GM12878 (cell line): ENCODE measurements around the gene NFATC2. TPM values are rescaled to one million over a fixed set of nuclear protein-coding genes. Genes with fewer than 3 reads are reported as not detected.

Experiments used
- ATAC-seq: fragments of 200-7000 bp; cut with Tn5 transposase; 3 replicates; pipeline ENCODE4 v1.9.1; 2020; ENCODE audit warnings: mild to moderate bottlenecking, moderate library complexity
- BruUV-seq: library from RNA; stranded (reverse); fragments of 400-500 nt; replicated peaks from 2 replicates; lab custom pipeline; 2021; lab: Mats Ljungman, UMichigan
- CTCF ChIA-PET: fragments of 300-600 bp; sonication (Branson Sonifier 250); formaldehyde crosslinking; extraction: SDS; loops from one replicate; lab custom pipeline; 2021; ENCODE audit warnings: inconsistent platforms; lab: Yijun Ruan, JAX
- POLR2A ChIA-PET: fragments of 350-600 bp; formaldehyde crosslinking; extraction: SDS; loops from one replicate; lab custom pipeline; 2021; ENCODE audit warnings: inconsistent platforms; lab: Charles Lee
- RAD21 ChIA-PET: fragments of 300-600 bp; sonication (Branson Sonifier 250); formaldehyde crosslinking; loops from one replicate; lab custom pipeline; 2023; ENCODE audit warnings: antibody characterized with exemption; ENCODE audit not compliant: unreplicated experiment; lab: Charles Lee
- SMC1A ChIA-PET: fragments of 300-600 bp; sonication (Branson Sonifier 250); formaldehyde crosslinking; loops from one replicate; lab custom pipeline; 2023; ENCODE audit not compliant: unreplicated experiment, uncharacterized antibody; lab: Charles Lee
- DNase-seq: peaks from one replicate; pipeline ENCODE4 v3.0.0-alpha.2; 2011; ENCODE audit warnings: low read depth, low spot score
- FAIRE-seq: peaks from 3 replicates; lab custom pipeline; 2011; peaks lifted over from hg19 to GRCh38; lab: Jason Lieb, UNC
- H2AFZ ChIP-seq: 2 replicates; pipeline ENCODE4 v1.6.0; 2011; ENCODE audit warnings: low read depth, low read length, control low read depth; ENCODE audit not compliant: control insufficient read depth
- H3K27ac ChIP-seq: 2 replicates; pipeline ENCODE4 v1.5.1; 2011; ENCODE audit warnings: control low read depth; ENCODE audit not compliant: control insufficient read depth, insufficient read depth
- H3K27me3 ChIP-seq, 2 experiments: replicated peaks in 1 of 2; 2 replicates each; pipeline versions ENCODE4 v1.6.0 to v1.6.1; 2011; ENCODE audit warnings: low read length in 1 of 2; ENCODE audit not compliant: control insufficient read depth in 2 of 2, insufficient read depth in 2 of 2
- H3K36me3 ChIP-seq, 2 experiments: 2 replicates each; pipeline ENCODE4 v1.5.1; 2011; ENCODE audit warnings: low read length in 1 of 2; ENCODE audit not compliant: control insufficient read depth in 2 of 2, insufficient read depth in 2 of 2
- H3K4me1 ChIP-seq: 2 replicates; pipeline ENCODE4 v1.6.1; 2011; ENCODE audit warnings: mild to moderate bottlenecking, low read length, moderate library complexity, mixed read lengths; ENCODE audit not compliant: control insufficient read depth, insufficient read depth
- H3K4me2 ChIP-seq: 2 replicates; pipeline ENCODE4 v1.6.0; 2011; ENCODE audit warnings: control low read depth; ENCODE audit not compliant: control insufficient read depth, insufficient read depth
- H3K4me3 ChIP-seq: fragments of 200-600 bp; sonication (generic); 2 replicates; pipeline ENCODE4 v1.5.1; 2016
- H3K79me2 ChIP-seq: 2 replicates; pipeline ENCODE4 v1.6.0; 2011; ENCODE audit warnings: low read length; ENCODE audit not compliant: control insufficient read depth, insufficient read depth
- H3K9ac ChIP-seq: 2 replicates; pipeline ENCODE4 v1.8.0; 2011; ENCODE audit warnings: low read length, control low read depth, mixed read lengths; ENCODE audit not compliant: control insufficient read depth, insufficient read depth
- H3K9me3 ChIP-seq: replicated peaks from 3 replicates; pipeline ENCODE4 v1.5.1; 2011; ENCODE audit warnings: mild to moderate bottlenecking, low read length; ENCODE audit not compliant: control insufficient read depth, insufficient read depth
- H4K20me1 ChIP-seq: 2 replicates; pipeline ENCODE4 v1.6.0; 2011; ENCODE audit not compliant: control insufficient read depth, insufficient read depth
- CBX3 ChIP-seq: fragments of 200-600 bp; sonication (generic); IDR thresholded peaks from 2 replicates; pipeline ENCODE4 v1.6.1; 2016; ENCODE audit warnings: low read depth, borderline replicate concordance
- EED ChIP-seq: sonication (generic); IDR thresholded peaks from 2 replicates; pipeline ENCODE4 v1.6.1; 2016; ENCODE audit warnings: antibody characterized with exemption, low read depth
- EGR1 ChIP-seq, 2 experiments: IDR thresholded peaks; 1 replicate in 1 of 2; 2 replicates in 1 of 2; pipeline ENCODE4 v1.6.1; 2011 to 2012; ENCODE audit warnings: low read depth in 2 of 2, low read length in 2 of 2, borderline replicate concordance in 1 of 2, mild to moderate bottlenecking in 1 of 2, moderate library complexity in 1 of 2
- FOS ChIP-seq: IDR thresholded peaks from 3 replicates; pipeline ENCODE4 v1.6.1; 2011; ENCODE audit warnings: borderline replicate concordance; ENCODE audit not compliant: insufficient read length; ENCODE audit errors: extremely low read depth
- JUND ChIP-seq: IDR thresholded peaks from 2 replicates; pipeline ENCODE4 v1.6.1; 2012; ENCODE audit warnings: low read depth, mild to moderate bottlenecking, low read length, improper control_type of control experiment, moderate library complexity
- LARP7 ChIP-seq: fragments of 450-650 bp; IDR thresholded peaks from 2 replicates; pipeline ENCODE4 v1.6.1; 2017; ENCODE audit warnings: mild to moderate bottlenecking
- NFXL1 ChIP-seq: fragments of 450-650 bp; IDR thresholded peaks from 2 replicates; pipeline ENCODE4 v1.6.1; 2017; ENCODE audit warnings: antibody characterized with exemption, mild to moderate bottlenecking, borderline replicate concordance
- SMAD1 ChIP-seq: fragments of 450-650 bp; IDR thresholded peaks from 2 replicates; pipeline ENCODE4 v1.6.1; 2018; ENCODE audit warnings: mild to moderate bottlenecking, low read depth; ENCODE audit not compliant: partially characterized antibody
- SP1 ChIP-seq: IDR thresholded peaks from one replicate; pipeline ENCODE4 v1.6.1; 2011; ENCODE audit warnings: low read depth, low read length
- STAT3 ChIP-seq: IDR thresholded peaks from 2 replicates; pipeline ENCODE4 v1.6.1; 2011; ENCODE audit warnings: low read depth, low read length, improper control_type of control experiment
- ZNF274 ChIP-seq: IDR thresholded peaks from one replicate; pipeline ENCODE4 v1.8.0; 2011; ENCODE audit not compliant: insufficient read length, insufficient read depth
- WGBS: methylation state at CpG from one replicate; pipeline ENCODE4 v1.1.6; 2016; ENCODE audit warnings: low lambda C conversion rate; ENCODE audit not compliant: insufficient replicate concordance, insufficient coverage; ENCODE audit errors: missing lambda C conversion rate; 5-methylcytosine and 5-hydroxymethylcytosine counted together
- in situ Hi-C: fragments of 300-500 bp; cut with MboI; formaldehyde crosslinking; loops from 9 replicates; pipeline ENCODE4 v1.14.3; 2018; ENCODE audit warnings: mixed read lengths
- intact Hi-C: fragments of 100-400 bp; cut with micrococcal nuclease; formaldehyde crosslinking; loops from one replicate; pipeline ENCODE4 v1.14.2; 2022; ENCODE audit not compliant: unreplicated experiment
- polyA plus RNA-seq, 11 experiments: library from polyadenylated mRNA; depleted of rRNA in 4 of 11; unstranded in 6 of 11; stranded (reverse) in 5 of 11; fragments of >200 nt; fragmentation: Nextera tagmentation in 4 of 11; fragmentation: Illumina TruSeq in 1 of 11; extraction: Ambion mirVana in 4 of 11; extraction: Trizol in 1 of 11; gene quantifications; 1 replicate in 1 of 11; 2 replicates in 10 of 11; pipeline versions ENCODE4 v1.2.1 to v1.2.3, GENCODE V29; 2011 to 2016; ENCODE audit warnings: inconsistent platforms in 2 of 11, missing spikeins in 2 of 11, low read depth in 1 of 11
- total RNA-seq, 4 experiments: library from RNA; depleted of rRNA in 3 of 4; stranded (reverse); fragments of >200 nt in 3 of 4; fragmentation: Illumina TruSeq in 1 of 4; extraction: Trizol in 1 of 4; gene quantifications; 2 replicates each; pipeline versions ENCODE4 v1.2.1 to v1.2.3, GENCODE V29; 2013 to 2021

Gene NFATC2
- total and polyA plus RNA-seq, 10 of the 15 experiments (the other 5 are each of a cell fraction or from before 2014, with no cell fraction given): 3.3 to 20.0 (median 7.3) TPM

DNA sequence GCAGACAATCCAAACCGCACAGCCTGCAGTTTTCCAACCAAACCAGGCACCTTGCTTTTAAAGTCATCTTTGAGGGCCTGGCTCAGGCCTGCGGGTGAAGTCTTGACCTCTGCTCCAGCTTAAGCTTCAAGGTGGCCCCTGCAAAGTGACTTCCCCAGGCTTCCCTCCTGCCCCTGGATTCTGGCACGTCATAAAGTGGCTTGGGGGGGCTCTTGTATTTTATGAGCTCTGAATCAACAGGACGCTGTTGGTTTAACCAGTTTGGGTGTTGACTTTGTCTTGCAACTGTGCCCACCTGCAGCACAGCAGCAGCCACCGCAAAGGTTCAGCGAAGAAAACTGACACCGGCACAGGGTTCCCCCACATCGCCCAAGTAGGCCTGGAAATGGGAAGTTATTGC is 81.2 kb downstream of the NFATC2 start:
- Histone ChIP-seq H3K4me2 (peak overlapping the region; percentile 59; the same call in 1 of the 2 replicates), H3K79me2 (no peaks in the 10 kb centered on the region), H2AFZ (no peak overlapping the region), H3K27ac (peak overlapping the region; percentile 74), H3K9me3 (no peaks in the 10 kb centered on the region; the same call in 2 of the 3 replicates), H3K27me3 (no peaks in the 10 kb centered on the region), H3K4me1 (peaks cover 16% of the 10 kb centered on the region), H3K9ac (peak overlapping the region; percentile 16; the same call in 1 of the 2 replicates), H3K36me3 (peaks cover 8 to 16% of the 10 kb centered on the region in 2 experiments), H4K20me1 (no peaks in the 10 kb centered on the region), H3K4me3 (no peak overlapping the region)
- WGBS: 59% methylated on average over 8 of the region's 8 CpGs
- ChIA-PET CTCF (interaction anchor here (1.0 to 2.3 kb wide), 5 partner anchors 33 to 161 kb away, joined by 3 to 8 read pairs (median 4); no protein-coding TSS in a partner anchor), SMC1A (interaction anchor here (0.6 to 2.2 kb wide), 9 partner anchors 20 to 80 kb away, joined by 3 to 13 read pairs (median 6); no protein-coding TSS in a partner anchor), POLR2A (interaction anchor here (1.0 kb wide), 2 partner anchors 19 to 72 kb away, joined by 3 read pairs; no protein-coding TSS in a partner anchor), RAD21 (interaction anchor here (0.6 to 2.1 kb wide), 11 partner anchors 20 to 134 kb away, joined by 3 to 15 read pairs (median 4); partner anchors contain the start of gene NFATC2)
- no peak for TF ChIP-seq SP1
- no peak for TF ChIP-seq SMAD1
- TF ChIP-seq FOS: no peak
- TF ChIP-seq EGR1 (IDR thresholded peaks at IDR 0.05; ENCODE audit: borderline replicate concordance in 1 of 2, low read depth in 2 of 2, low read length in 2 of 2): no peak
- TF ChIP-seq STAT3: no peak
- TF ChIP-seq CBX3: no peak
- no peak for TF ChIP-seq EED
- no peak for TF ChIP-seq LARP7
- no peak for TF ChIP-seq ZNF274
- TF ChIP-seq NFXL1: no peak
- TF ChIP-seq JUND: no peak
- no TSS peak for BruUV-seq
- ATAC-seq (no peak), DNase-seq (no peak), FAIRE-seq (no peak)
- in situ Hi-C loops: no loop called here
- intact Hi-C loops: loop anchor here (2.0 to 5.0 kb wide), 5 partner anchors 19 to 81 kb away; partner anchors contain the start of gene NFATC2
